Measurements from ENCODE around the gene IFT52. TPM values are rescaled to one million over a fixed set of nuclear protein-coding genes. Genes with fewer than 3 reads are reported as not detected.

The IFT52 gene
- total RNA-seq, 2 experiments from 2014 or later, result 13.7 to 15.5 TPM

DNA sequence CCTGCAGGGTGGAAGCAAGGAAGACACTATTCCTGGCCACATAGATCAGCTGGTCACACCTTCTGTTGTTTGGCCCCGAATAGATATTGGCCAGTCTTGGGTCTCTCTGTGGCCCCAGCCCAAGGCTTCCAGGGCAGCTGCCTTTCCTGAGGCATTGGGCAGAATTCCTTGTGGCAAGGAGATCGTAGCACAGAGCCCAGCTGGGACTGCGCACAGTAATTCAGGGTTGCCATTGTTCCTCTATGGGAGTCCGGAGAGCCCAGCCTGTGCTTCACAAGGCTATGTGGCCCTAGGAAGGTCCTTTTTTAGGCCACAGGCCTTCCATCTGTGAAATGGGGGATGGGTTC is 25.0 kb upstream of the IFT52 start:
- no peak overlapping the region for H3K4me3 Mint-ChIP-seq
- ATAC-seq (ENCODE audit: poor library complexity) (no peak), DNase-seq (no peak)
- no peaks in the 10 kb centered on the region for H3K4me1 ChIP-seq (ENCODE audit: insufficient read depth, low read length)
- no peak overlapping the region for H3K27ac Mint-ChIP-seq
- H3K27me3 Mint-ChIP-seq, result no peaks in the 10 kb centered on the region
- ChIA-PET POLR2A (no interaction called here), CTCF (no interaction called here)
- no peaks in the 10 kb centered on the region for H3K4me1 Mint-ChIP-seq (ENCODE audit: low read depth)
- no peak overlapping the region for H3K27ac ChIP-seq (ENCODE audit: low read depth in 1 of 2, low read length in 2 of 2)
- H3K36me3 Mint-ChIP-seq (ENCODE audit: low read depth), result no peaks in the 10 kb centered on the region
- H3K27me3 ChIP-seq (ENCODE audit: control insufficient read depth in 1 of 2, insufficient read depth in 2 of 2, low read length in 2 of 2), result no peaks in the 10 kb centered on the region
- no peak overlapping the region for H3K4me3 ChIP-seq (ENCODE audit: low read length)
- TF ChIP-seq, protein P1, sequence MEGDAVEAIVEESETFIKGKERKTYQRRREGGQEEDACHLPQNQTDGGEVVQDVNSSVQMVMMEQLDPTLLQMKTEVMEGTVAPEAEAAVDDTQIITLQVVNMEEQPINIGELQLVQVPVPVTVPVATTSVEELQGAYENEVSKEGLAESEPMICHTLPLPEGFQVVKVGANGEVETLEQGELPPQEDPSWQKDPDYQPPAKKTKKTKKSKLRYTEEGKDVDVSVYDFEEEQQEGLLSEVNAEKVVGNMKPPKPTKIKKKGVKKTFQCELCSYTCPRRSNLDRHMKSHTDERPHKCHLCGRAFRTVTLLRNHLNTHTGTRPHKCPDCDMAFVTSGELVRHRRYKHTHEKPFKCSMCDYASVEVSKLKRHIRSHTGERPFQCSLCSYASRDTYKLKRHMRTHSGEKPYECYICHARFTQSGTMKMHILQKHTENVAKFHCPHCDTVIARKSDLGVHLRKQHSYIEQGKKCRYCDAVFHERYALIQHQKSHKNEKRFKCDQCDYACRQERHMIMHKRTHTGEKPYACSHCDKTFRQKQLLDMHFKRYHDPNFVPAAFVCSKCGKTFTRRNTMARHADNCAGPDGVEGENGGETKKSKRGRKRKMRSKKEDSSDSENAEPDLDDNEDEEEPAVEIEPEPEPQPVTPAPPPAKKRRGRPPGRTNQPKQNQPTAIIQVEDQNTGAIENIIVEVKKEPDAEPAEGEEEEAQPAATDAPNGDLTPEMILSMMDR (IDR thresholded peaks at IDR 0.05), result no peak
- intact Hi-C loops (cut with DNase I, micrococcal nuclease), result no loop called here
- no peaks in the 10 kb centered on the region for H3K9me3 ChIP-seq (ENCODE audit: control insufficient read depth in 1 of 2, insufficient read depth in 1 of 2, low read length in 2 of 2)
- H3K9me3 Mint-ChIP-seq, result no peaks in the 10 kb centered on the region
- H3K36me3 ChIP-seq (ENCODE audit: insufficient read depth, low read length), result no peaks in the 10 kb centered on the region

DNA sequence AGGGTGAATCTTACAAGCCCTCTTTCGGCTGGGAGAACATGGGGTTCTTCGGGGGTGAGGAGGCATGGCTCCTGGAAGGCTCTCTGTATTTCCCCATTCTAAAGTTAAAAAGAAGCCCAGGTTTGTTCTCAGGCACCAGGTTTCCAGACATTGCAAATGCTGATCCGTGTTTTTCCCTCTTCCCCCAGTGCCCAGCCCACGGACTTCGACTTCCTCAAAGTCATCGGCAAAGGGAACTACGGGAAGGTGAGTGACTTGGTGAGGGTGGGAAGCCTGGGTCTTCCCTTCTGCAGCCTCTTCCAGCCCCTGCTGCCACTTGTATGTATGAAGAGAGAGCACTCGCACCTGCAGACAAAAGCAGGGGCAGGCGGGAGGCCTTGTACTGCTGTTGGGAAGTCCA is 23.3 kb upstream of the IFT52 start:
- POLR2A ChIA-PET, result no interaction called here
- no peaks in the 10 kb centered on the region for H3K9me3 Mint-ChIP-seq
- H3K4me3 ChIP-seq (ENCODE audit: low read length), result no peak overlapping the region
- CTCF ChIA-PET, result no interaction called here
- H3K27ac ChIP-seq (ENCODE audit: low read depth in 1 of 2, low read length in 2 of 2), result no peak overlapping the region
- no peak for DNase-seq
- no peaks in the 10 kb centered on the region for H3K4me1 Mint-ChIP-seq (ENCODE audit: low read depth)
- ATAC-seq (ENCODE audit: poor library complexity), result no peak
- H3K27me3 ChIP-seq (ENCODE audit: control insufficient read depth in 1 of 2, insufficient read depth in 2 of 2, low read length in 2 of 2), result no peaks in the 10 kb centered on the region
- H3K9me3 ChIP-seq (ENCODE audit: control insufficient read depth in 1 of 2, insufficient read depth in 1 of 2, low read length in 2 of 2), result no peaks in the 10 kb centered on the region
- H3K27me3 Mint-ChIP-seq, result no peaks in the 10 kb centered on the region
- no peaks in the 10 kb centered on the region for H3K36me3 ChIP-seq (ENCODE audit: insufficient read depth, low read length)
- no peak overlapping the region for H3K27ac Mint-ChIP-seq
- TF ChIP-seq, protein P1 (IDR thresholded peaks at IDR 0.05), result no peak
- intact Hi-C loops (cut with DNase I, micrococcal nuclease), result no loop called here
- H3K36me3 Mint-ChIP-seq (ENCODE audit: low read depth), result no peaks in the 10 kb centered on the region
- no peaks in the 10 kb centered on the region for H3K4me1 ChIP-seq (ENCODE audit: insufficient read depth, low read length)
- no peak overlapping the region for H3K4me3 Mint-ChIP-seq

DNA sequence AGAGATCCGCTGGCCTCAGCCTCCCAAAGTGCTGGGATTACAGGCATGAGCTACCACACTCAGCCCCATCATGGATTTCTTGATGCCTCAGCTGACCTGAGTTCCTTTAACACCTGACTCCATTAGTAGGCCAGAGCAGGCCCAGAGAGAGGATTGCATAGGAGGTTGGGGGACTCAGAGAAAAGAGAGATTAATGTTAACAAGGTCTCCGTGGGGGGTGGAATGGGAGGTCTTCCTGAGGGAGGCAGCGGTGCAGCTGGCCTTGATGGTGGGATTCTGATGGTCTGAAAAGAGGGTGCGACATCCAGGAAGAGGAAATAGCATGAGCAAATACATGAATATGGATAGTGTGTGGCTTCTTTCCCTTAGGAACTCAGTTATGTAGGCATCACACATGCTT is 22.0 kb upstream of the IFT52 start:
- Mint-ChIP-seq H3K27me3 (no peaks in the 10 kb centered on the region), H3K4me3 (no peak overlapping the region), H3K36me3 (ENCODE audit: low read depth) (no peaks in the 10 kb centered on the region), H3K27ac (no peak overlapping the region), H3K9me3 (no peaks in the 10 kb centered on the region), H3K4me1 (ENCODE audit: low read depth) (no peaks in the 10 kb centered on the region)
- intact Hi-C loops (cut with DNase I, micrococcal nuclease), result no loop called here
- CTCF ChIA-PET, result interaction anchor here (0.6 kb wide), 1 partner anchor 15 kb away, joined by 3 read pairs; no protein-coding TSS in a partner anchor
- Histone ChIP-seq H3K36me3 (ENCODE audit: insufficient read depth, low read length) (no peaks in the 10 kb centered on the region), H3K9me3 (ENCODE audit: control insufficient read depth in 1 of 2, insufficient read depth in 1 of 2, low read length in 2 of 2) (no peaks in the 10 kb centered on the region), H3K27ac (ENCODE audit: low read depth in 1 of 2, low read length in 2 of 2) (no peak overlapping the region), H3K27me3 (ENCODE audit: control insufficient read depth in 1 of 2, insufficient read depth in 2 of 2, low read length in 2 of 2) (no peaks in the 10 kb centered on the region), H3K4me1 (ENCODE audit: insufficient read depth, low read length) (no peaks in the 10 kb centered on the region), H3K4me3 (ENCODE audit: low read length) (no peak overlapping the region)
- TF ChIP-seq, protein P1 (IDR thresholded peaks at IDR 0.05), result no peak
- ATAC-seq (ENCODE audit: poor library complexity) (no peak), DNase-seq (no peak)
- POLR2A ChIA-PET, result no interaction called here
